Hematopoietic multipotent progenitor cell treated with erythropoietin and hydrocortisone succinate and interleukin-3 and kit ligand, for 4 days (in vitro differentiated cells): ENCODE measurements around the gene FGF14.
A peak's percentile ranks its signal among the peaks of the same experiment; 100 is the strongest.
"Not testable (repeated sequence)": the region's sequence is repeated elsewhere in the genome, so short reads cannot be mapped to it uniquely, and the experiment has no call there.

ENCODE experiments used
- DNase-seq: peaks from one replicate; pipeline ENCODE4 v3.0.0-alpha.2; 2015

Gene FGF14

GRCh38 chr13:102190930-102191329, 210.9 kb downstream of the FGF14 start:
- DNase-seq = no peak

- no peak for DNase-seq
Measured at GRCh38 chr13:102187313-102187712, 214.5 kb downstream of the FGF14 start.

GRCh38 chr13:102185375-102185984, 216.4 kb downstream of the FGF14 start:
- no peak for DNase-seq

- DNase-seq = no peak
Measured at GRCh38 chr13:102183509-102184182, 218.2 kb downstream of the FGF14 start.

- DNase-seq = no peak
Measured at GRCh38 chr13:102182170-102182569, 219.7 kb downstream of the FGF14 start.

GRCh38 chr13:102177431-102177830, 224.4 kb downstream of the FGF14 start:
- DNase-seq = no peak

GRCh38 chr13:102176846-102177245, 225.0 kb downstream of the FGF14 start:
- no peak for DNase-seq

- DNase-seq = no peak
Measured at GRCh38 chr13:102172406-102172805, 229.4 kb downstream of the FGF14 start.

GRCh38 chr13:102170305-102170704, 231.5 kb downstream of the FGF14 start:
- DNase-seq = no peak

GRCh38 chr13:102169471-102170015, 232.3 kb downstream of the FGF14 start:
- no peak for DNase-seq

- no peak for DNase-seq
Measured at GRCh38 chr13:102152790-102153189, 249.1 kb downstream of the FGF14 start.

- no peak for DNase-seq
Measured at GRCh38 chr13:102147353-102147752, 254.5 kb downstream of the FGF14 start.

GRCh38 chr13:102145750-102146149, 256.1 kb downstream of the FGF14 start:
- no peak for DNase-seq

- DNase-seq = no peak
Measured at GRCh38 chr13:102142473-102142826, 259.4 kb downstream of the FGF14 start.

GRCh38 chr13:102141625-102142472, 260.0 kb downstream of the FGF14 start:
- peak; percentile 32 for DNase-seq

GRCh38 chr13:102139626-102140025, 262.2 kb downstream of the FGF14 start:
- no peak for DNase-seq

- no peak for DNase-seq
Measured at GRCh38 chr13:102138635-102139190, 263.1 kb downstream of the FGF14 start.

- not testable (repeated sequence) for DNase-seq
Measured at GRCh38 chr13:102137904-102138303, 263.9 kb downstream of the FGF14 start.

- DNase-seq = no peak
Measured at GRCh38 chr13:102136735-102137296, 265.0 kb downstream of the FGF14 start.

- DNase-seq = no peak
Measured at GRCh38 chr13:102132777-102133295, 269.0 kb downstream of the FGF14 start.

GRCh38 chr13:102131246-102131645, 270.6 kb downstream of the FGF14 start:
- no peak for DNase-seq

- no peak for DNase-seq
Measured at GRCh38 chr13:102128216-102128810, 273.5 kb downstream of the FGF14 start.
